GM13976 (cell line): Measurements from ENCODE around the gene ZBP1.
A peak's percentile ranks its signal among the peaks of the same experiment; 100 is the strongest.

ENCODE experiments used
- DNase-seq: peaks from one replicate; pipeline ENCODE4 v3.0.0; 2012; ENCODE audit warnings: low spot score
- CTCF ChIP-seq: IDR thresholded peaks from 2 replicates; pipeline ENCODE4 v1.5.1; 2012; ENCODE audit warnings: borderline replicate concordance, mild to moderate bottlenecking; ENCODE audit not compliant: insufficient read depth; ENCODE audit errors: extremely low read depth, missing control alignments, control extremely low read depth
- in situ Hi-C: fragments of 300-500 bp; cut with MboI; formaldehyde crosslinking; loops from one replicate; pipeline ENCODE4 v1.12.0; 2022; ENCODE audit warnings: low sequenced_read_pairs, mixed read lengths, inconsistent platforms; ENCODE audit not compliant: unreplicated experiment

The ZBP1 gene

GRCh38 chr20:57582432-57583288 lies 37.6 kb downstream of the ZBP1 start:
- TF ChIP-seq CTCF = peak; percentile 13
- in situ Hi-C loops = no loop called here
- no peak for DNase-seq

GRCh38 chr20:57582029-57582378 lies 38.2 kb downstream of the ZBP1 start:
- DNase-seq = no peak
- TF ChIP-seq CTCF = no peak
- in situ Hi-C loops = no loop called here

GRCh38 chr20:57581202-57582028 lies 38.8 kb downstream of the ZBP1 start:
- TF ChIP-seq CTCF = no peak
- DNase-seq = no peak
- in situ Hi-C loops = no loop called here

- no peak for TF ChIP-seq CTCF
- DNase-seq = no peak
- in situ Hi-C loops = no loop called here
Observed at GRCh38 chr20:57580478-57581201, 39.6 kb downstream of the ZBP1 start.

GRCh38 chr20:57579898-57580447 lies 40.3 kb downstream of the ZBP1 start:
- TF ChIP-seq CTCF = no peak
- in situ Hi-C loops = no loop called here
- DNase-seq = no peak

- no peak for DNase-seq
- TF ChIP-seq CTCF = no peak
- in situ Hi-C loops = no loop called here
Observed at GRCh38 chr20:57579331-57579897, 40.8 kb downstream of the ZBP1 start.
